GM18909 (cell line): ENCODE data around the gene CYTH4.
"Not testable (repeated sequence)": the region's sequence is repeated elsewhere in the genome, so short reads cannot be mapped to it uniquely, and the experiment has no call there.

ENCODE experiments used
- ATAC-seq: cut with Tn5 transposase; IDR thresholded peaks from one replicate; pipeline ENCODE4 v1.9.1; 2021; ENCODE audit warnings: mild to moderate bottlenecking; ENCODE audit not compliant: unreplicated experiment, poor library complexity

The CYTH4 gene

GRCh38 chr22:37324340-37325038, 42.2 kb downstream of the CYTH4 start:
- ATAC-seq, result no peak

GRCh38 chr22:37325039-37325395, 42.7 kb downstream of the CYTH4 start:
- no peak for ATAC-seq

- ATAC-seq, result no peak
Measured at GRCh38 chr22:37326726-37327125, 44.4 kb downstream of the CYTH4 start.

- no peak for ATAC-seq
Measured at GRCh38 chr22:37328017-37328416, 45.7 kb downstream of the CYTH4 start.

- ATAC-seq, result not testable (repeated sequence)
Measured at GRCh38 chr22:37328538-37329237, 46.4 kb downstream of the CYTH4 start.

- no peak for ATAC-seq
Measured at GRCh38 chr22:37329238-37330140, 47.2 kb downstream of the CYTH4 start.

- ATAC-seq, result no peak
Measured at GRCh38 chr22:37330200-37331033, 48.1 kb downstream of the CYTH4 start.

GRCh38 chr22:37331034-37331428, 48.7 kb downstream of the CYTH4 start:
- no peak for ATAC-seq

- ATAC-seq, result no peak
Measured at GRCh38 chr22:37331856-37332536, 49.7 kb downstream of the CYTH4 start.

GRCh38 chr22:37333724-37334460, 51.6 kb downstream of the CYTH4 start:
- no peak for ATAC-seq

GRCh38 chr22:37334461-37334858, 52.2 kb downstream of the CYTH4 start:
- no peak for ATAC-seq

GRCh38 chr22:37334859-37335805, 52.8 kb downstream of the CYTH4 start:
- no peak for ATAC-seq

- no peak for ATAC-seq
Measured at GRCh38 chr22:37335806-37336199, 53.5 kb downstream of the CYTH4 start.

GRCh38 chr22:37336579-37336978, 54.3 kb downstream of the CYTH4 start:
- ATAC-seq, result no peak

GRCh38 chr22:37337204-37337943, 55.1 kb downstream of the CYTH4 start:
- ATAC-seq, result no peak

- no peak for ATAC-seq
Measured at GRCh38 chr22:37338539-37339246, 56.4 kb downstream of the CYTH4 start.
